ENCODE data around the gene FAM83G. TPM values are rescaled to one million over a fixed set of nuclear protein-coding genes. Genes with fewer than 3 reads are reported as not detected.

Gene FAM83G
- total RNA-seq, 1 experiment from 2014 or later, result 38.7 TPM

DNA sequence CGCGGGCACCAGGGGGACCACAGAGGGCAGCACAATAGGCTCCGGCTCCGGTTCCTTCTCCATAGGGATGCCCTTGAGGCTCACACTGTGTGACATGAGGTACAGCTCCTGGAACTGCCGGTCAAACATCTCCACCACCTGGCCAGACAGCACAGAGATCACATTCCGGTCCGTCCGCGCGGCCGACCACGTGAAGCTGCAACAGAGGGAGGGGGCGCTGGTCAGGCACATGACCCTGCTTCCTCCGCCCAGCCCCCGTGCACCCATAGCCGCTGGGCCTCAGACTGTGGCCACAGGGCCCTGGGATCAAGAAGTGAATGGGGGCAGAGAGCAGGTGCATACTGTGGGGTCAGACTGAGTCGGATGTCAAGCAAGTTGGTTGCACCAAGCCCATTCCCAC, 25.9 kb downstream of the FAM83G start:
- no peak overlapping the region for H3K9ac ChIP-seq (ENCODE audit: extremely low read depth, insufficient read length, low read length)

More for the DNA sequence above, 25.9 kb downstream of the FAM83G start:
- H2AK5ac ChIP-seq (ENCODE audit: insufficient read length, low read length), result no peak overlapping the region
- TF ChIP-seq, protein P1, sequence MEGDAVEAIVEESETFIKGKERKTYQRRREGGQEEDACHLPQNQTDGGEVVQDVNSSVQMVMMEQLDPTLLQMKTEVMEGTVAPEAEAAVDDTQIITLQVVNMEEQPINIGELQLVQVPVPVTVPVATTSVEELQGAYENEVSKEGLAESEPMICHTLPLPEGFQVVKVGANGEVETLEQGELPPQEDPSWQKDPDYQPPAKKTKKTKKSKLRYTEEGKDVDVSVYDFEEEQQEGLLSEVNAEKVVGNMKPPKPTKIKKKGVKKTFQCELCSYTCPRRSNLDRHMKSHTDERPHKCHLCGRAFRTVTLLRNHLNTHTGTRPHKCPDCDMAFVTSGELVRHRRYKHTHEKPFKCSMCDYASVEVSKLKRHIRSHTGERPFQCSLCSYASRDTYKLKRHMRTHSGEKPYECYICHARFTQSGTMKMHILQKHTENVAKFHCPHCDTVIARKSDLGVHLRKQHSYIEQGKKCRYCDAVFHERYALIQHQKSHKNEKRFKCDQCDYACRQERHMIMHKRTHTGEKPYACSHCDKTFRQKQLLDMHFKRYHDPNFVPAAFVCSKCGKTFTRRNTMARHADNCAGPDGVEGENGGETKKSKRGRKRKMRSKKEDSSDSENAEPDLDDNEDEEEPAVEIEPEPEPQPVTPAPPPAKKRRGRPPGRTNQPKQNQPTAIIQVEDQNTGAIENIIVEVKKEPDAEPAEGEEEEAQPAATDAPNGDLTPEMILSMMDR (conservative IDR thresholded peaks at IDR 0.05), result no peak
- H3K79me1 ChIP-seq (ENCODE audit: insufficient read depth, low read depth, low read length, poor library complexity, severe bottlenecking), result no peaks in the 10 kb centered on the region
- no peak overlapping the region for H2BK12ac ChIP-seq (ENCODE audit: insufficient read length, low read depth, low read length)
- no peaks in the 10 kb centered on the region for H3K9me3 ChIP-seq (ENCODE audit: control insufficient read depth, low read depth, low read length)
- H3K4me2 ChIP-seq (ENCODE audit: insufficient read depth, insufficient read length, low read length), result no peak overlapping the region
- H3K27me3 ChIP-seq (ENCODE audit: insufficient read depth, low read length), result no peaks in the 10 kb centered on the region
- no peak overlapping the region for H3K4ac ChIP-seq (ENCODE audit: low read depth, low read length)
- H3K23me2 ChIP-seq (ENCODE audit: insufficient read length, low read depth, low read length, poor library complexity, severe bottlenecking), result no peaks in the 10 kb centered on the region
- H3K4me1 ChIP-seq (ENCODE audit: insufficient read depth, low read length), result no peaks in the 10 kb centered on the region
- no peak overlapping the region for H4K8ac ChIP-seq (replicated peaks; ENCODE audit: insufficient read length, low read depth, low read length)
- Mint-ChIP-seq H3K4me1 (peaks cover 9 to 11% of the 10 kb centered on the region in 2 experiments), H3K9me3 (no peaks in the 10 kb centered on the region), H3K36me3 (ENCODE audit: insufficient read depth in 1 of 3, low read depth in 3 of 3) (peaks cover 24 to 51% (median 37%) of the 10 kb centered on the region in 3 experiments; a peak in 6 of 7 replicates), H3K4me3 (no peak overlapping the region), H3K27me3 (ENCODE audit: low read depth) (no peaks in the 10 kb centered on the region), H3K27ac (no peak overlapping the region; a peak in 1 of 7 replicates)
- no peak overlapping the region for H2BK5ac ChIP-seq (ENCODE audit: insufficient read length, low read length)
- H3K27ac ChIP-seq (ENCODE audit: insufficient read length, low read depth, low read length), result no peak overlapping the region
- no peak overlapping the region for H4K91ac ChIP-seq (ENCODE audit: insufficient read length, low read depth, low read length)
- H3K18ac ChIP-seq (ENCODE audit: insufficient read length, low read depth, low read length), result no peak overlapping the region
- H4K5ac ChIP-seq (ENCODE audit: insufficient read length, low read depth, low read length), result no peak overlapping the region
- no peak overlapping the region for H2BK15ac ChIP-seq (ENCODE audit: low read depth, low read length)
- H3K79me2 ChIP-seq (ENCODE audit: insufficient read depth, low read length), result no peaks in the 10 kb centered on the region
- H3T11ph ChIP-seq (ENCODE audit: low read length), result no peak overlapping the region
- H2AFZ ChIP-seq (ENCODE audit: low read length), result no peak overlapping the region
- H3K14ac ChIP-seq (ENCODE audit: insufficient read depth, low read length), result no peak overlapping the region; the same call in 1 of the 2 replicates
- H2BK120ac ChIP-seq (ENCODE audit: low read depth, low read length, poor library complexity, severe bottlenecking), result no peak overlapping the region
- no peak overlapping the region for H2BK20ac ChIP-seq (ENCODE audit: low read depth, low read length, poor library complexity, severe bottlenecking)
- no peak overlapping the region for H3K56ac ChIP-seq (ENCODE audit: insufficient read length, low read depth, low read length)
- WGBS (ENCODE audit: extremely low coverage, insufficient read length, low lambda C conversion rate), result no CpG with 5 or more reads among the region's 17 CpGs
- no peak overlapping the region for H3K23ac ChIP-seq (ENCODE audit: insufficient read length, low read depth, low read length)
- no peaks in the 10 kb centered on the region for H4K20me1 ChIP-seq (ENCODE audit: control insufficient read depth, insufficient read depth, insufficient read length)
- DNase-seq, result no peak
